Endometrial microvascular endothelial cells (primary cell): ENCODE measurements around the gene FGB. TPM values are rescaled to one million over a fixed set of nuclear protein-coding genes. Genes with fewer than 3 reads are reported as not detected.

Experiments
- in situ Hi-C: cut with HindIII; loops from 2 replicates; pipeline ENCODE4 v1.10.0; 2017; ENCODE audit warnings: low sequenced_read_pairs, low pct_unique_long_range_greater_than_20kb; ENCODE audit errors: inconsistent ontology term
- total RNA-seq: library from RNA; depleted of rRNA; stranded (reverse); fragments of >200 nt; gene quantifications from one replicate; pipeline ENCODE4 v1.2.3, GENCODE V29; 2015; ENCODE audit errors: inconsistent ontology term

The FGB gene
- total RNA-seq, 1 donor from 2014 or later = not detected

DNA sequence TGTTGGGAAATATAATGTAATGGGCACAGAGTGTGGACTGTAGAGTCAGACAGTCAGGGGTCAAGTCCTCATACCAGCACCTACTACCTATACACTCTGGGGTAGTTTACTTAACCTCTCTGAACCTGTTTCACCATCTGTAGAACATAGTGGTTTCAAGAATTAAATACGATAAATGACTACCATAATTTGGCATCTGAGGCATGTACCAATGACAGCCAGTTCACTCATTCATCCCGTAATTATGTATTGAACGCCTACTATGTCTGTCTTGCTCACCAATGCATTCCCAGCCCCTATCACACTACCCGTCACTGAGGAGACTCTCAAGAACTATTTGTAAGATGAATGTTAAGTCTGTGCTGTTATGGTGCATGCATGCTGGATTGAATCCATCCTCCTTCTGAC is 2.0 kb upstream of the FGB start:
- in situ Hi-C loops = no loop called here

DNA sequence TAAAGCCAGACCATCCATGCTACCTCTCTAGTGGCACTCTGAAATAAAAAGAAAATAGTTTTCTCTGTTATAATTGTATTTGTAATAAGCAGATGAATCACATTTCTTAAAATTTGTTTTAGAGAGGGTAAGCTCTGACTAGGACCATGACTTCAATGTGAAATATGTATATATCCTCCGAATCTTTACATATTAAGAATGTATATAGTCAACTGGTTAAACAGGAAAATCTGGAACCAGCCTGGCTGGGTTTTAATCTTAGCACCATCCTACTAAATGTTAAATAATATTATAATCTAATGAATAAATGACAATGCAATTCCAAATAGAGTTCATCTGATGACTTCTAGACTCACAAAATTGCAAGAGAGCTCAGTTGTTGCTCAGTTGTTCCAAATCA is 1.5 kb downstream of the FGB start:
- in situ Hi-C loops = no loop called here

DNA sequence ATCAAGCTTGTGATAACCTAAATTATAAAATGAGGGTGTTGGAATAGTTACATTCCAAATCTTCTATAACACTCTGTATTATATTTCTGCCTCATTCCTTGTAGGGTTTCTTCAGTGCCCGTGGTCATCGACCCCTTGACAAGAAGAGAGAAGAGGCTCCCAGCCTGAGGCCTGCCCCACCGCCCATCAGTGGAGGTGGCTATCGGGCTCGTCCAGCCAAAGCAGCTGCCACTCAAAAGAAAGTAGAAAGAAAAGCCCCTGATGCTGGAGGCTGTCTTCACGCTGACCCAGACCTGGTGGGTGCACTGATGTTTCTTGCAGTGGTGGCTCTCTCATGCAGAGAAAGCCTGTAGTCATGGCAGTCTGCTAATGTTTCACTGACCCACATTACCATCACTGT is 2.9 kb downstream of the FGB start:
- in situ Hi-C loops = no loop called here

DNA sequence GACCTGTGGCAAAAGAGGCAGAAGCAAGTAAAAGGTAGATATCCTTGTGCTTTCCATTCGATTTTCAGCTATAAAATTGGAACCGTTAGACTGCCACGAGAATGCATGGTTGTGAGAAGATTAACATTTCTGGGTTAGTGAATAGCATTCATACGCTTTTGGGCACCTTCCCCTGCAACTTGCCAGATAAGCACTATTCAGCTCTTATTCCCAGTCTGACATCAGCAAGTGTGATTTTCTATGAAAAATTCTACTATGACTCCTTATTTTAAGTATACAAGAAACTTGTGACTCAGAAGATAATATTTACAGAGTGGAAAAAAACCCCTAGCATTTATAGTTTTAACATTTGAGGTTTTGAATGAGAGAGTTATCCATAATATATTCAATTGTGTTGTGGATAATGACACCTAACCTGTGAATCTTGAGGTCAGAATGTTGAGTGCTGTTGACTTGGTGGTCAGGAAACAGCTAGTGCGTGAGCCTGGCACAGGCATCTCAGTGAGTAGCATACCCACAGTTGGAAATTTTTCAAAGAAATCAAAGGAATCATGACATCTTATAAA is 3.9 kb downstream of the FGB start:
- in situ Hi-C loops = no loop called here

DNA sequence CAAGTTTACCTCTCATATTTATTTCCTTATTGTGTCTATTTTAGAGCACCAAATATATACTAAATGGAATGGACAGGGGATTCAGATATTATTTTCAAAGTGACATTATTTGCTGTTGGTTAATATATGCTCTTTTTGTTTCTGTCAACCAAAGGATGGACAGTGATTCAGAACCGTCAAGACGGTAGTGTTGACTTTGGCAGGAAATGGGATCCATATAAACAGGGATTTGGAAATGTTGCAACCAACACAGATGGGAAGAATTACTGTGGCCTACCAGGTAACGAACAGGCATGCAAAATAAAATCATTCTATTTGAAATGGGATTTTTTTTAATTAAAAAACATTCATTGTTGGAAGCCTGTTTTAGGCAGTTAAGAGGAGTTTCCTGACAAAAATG is 6.2 kb downstream of the FGB start:
- in situ Hi-C loops = no loop called here

DNA sequence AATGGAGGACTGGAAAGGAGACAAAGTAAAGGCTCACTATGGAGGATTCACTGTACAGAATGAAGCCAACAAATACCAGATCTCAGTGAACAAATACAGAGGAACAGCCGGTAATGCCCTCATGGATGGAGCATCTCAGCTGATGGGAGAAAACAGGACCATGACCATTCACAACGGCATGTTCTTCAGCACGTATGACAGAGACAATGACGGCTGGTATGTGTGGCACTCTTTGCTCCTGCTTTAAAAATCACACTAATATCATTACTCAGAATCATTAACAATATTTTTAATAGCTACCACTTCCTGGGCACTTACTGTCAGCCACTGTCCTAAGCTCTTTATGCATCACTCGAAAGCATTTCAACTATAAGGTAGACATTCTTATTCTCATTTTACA is 6.8 kb downstream of the FGB start:
- in situ Hi-C loops = no loop called here

DNA sequence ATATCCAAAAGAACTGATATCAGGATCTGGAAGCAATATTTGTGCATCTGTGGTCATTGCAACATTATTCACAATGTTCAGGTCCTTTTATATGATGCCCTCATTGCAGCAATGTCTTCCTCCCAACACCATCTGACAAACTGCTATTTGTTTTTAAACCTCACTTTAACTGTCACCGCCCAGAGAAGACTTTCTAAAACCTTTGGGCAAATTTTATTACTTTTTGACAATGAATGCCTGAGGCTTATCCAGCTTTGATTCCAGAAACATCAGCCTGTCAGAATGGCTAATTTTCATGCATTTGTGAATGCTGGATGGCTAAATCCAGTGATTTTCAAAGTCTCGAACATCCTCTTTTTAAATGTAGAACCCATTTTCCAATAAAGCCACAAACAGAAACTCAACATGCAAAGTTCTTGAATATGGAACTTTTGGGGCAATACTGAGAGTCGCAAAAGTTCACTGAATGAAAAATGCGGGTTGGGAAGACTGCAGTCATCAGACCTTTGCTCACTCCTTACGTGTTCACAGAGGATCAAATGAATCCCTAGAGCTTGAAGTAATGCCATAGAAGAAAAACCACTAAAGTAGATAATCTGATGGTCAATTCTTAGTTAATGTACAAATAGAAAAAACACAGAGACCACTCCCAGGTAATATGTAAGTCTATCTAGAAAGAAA is 10.5 kb downstream of the FGB start:
- in situ Hi-C loops = no loop called here

DNA sequence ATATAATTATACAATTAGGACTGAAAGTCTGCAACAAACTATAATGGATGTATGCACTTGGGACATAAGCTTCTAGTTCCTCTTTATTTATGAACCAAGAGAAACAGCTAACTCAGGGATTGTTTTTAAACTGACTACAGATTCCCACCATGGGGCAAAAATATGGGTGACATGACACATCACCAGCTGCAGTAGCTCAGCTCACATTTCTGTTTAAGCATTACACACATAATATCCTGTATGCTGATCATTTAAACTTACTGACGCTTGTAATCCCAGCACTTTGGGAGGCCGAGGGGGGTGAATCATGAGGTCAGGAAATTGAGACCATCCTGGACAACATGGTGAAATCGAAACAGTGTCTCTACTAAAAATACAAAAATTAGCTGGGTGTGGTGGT is 11.5 kb downstream of the FGB start:
- in situ Hi-C loops = no loop called here

DNA sequence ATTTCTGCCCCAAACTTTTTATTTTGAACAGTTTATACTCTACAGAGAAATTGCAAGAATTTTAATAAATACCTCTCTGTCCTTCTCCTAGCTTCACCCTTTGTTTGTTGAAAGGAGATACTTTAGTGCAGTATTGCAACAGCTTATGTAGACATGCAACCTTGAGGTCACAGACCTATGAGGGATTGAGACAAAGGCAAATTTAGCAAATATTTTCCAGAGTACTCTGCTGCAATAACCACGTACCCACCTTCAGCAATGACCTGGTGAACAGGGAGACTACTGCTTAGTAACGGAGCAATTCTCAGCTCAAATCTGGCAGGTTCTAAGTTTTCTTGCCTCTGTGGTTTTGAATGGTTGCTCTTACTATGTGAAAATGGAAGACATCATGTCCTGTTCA is 14.5 kb downstream of the FGB start:
- in situ Hi-C loops = no loop called here

DNA sequence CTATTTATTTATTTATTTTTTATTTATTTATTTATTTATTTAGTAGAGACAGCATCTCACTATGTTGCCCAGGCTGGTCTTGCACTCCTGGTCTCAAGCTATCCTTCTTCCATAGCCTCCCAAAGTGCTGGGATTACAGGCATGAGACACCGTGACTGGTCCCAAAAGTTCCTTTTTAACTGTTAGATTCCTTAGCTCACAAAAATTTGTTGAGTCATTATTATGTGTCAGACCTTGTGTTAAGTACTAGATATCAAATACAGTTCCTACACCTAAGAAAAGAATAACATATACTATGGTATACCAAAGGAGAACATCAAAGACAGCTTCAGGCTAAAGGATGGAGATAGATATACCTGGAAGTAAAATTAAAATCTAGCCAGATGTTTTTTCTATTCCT is 16.1 kb downstream of the FGB start:
- in situ Hi-C loops = no loop called here

DNA sequence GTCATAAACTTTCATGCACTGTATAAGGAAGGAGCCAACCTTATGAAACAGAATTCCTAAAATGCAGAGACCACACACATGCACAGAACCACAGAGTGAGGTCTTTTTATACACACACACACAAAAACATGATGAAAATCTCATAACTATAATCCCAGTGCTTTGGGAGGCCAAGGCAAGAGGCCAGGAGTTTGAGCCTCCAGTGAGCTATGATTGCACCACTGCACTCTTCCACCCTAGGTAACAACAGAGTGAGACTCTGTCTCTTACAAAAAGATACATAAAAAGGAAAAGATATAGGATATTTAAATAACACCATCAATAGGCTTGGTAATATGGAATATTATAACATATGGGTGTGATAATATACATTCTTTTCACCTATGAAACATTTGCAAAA is 17.1 kb downstream of the FGB start:
- in situ Hi-C loops = no loop called here

DNA sequence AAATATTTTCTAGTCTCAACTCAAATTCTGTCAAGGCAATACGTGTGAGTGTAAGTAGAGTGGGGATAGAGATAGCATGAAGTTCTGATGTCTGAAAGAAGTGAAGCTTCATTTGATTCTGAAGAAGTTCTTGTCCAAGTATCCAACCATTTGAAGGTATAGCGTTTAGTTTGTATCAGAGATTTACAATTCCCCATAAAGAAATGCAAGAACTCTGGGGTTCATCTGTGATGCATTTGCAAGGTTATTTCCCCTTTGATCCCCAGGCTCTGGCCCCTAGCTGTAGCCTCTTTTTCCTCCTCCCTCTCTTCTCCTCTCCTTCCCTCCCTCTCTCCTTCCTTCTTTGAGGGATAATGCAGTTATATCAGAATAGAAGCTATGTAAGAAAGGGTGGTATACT is 19.9 kb downstream of the FGB start:
- in situ Hi-C loops = no loop called here

DNA sequence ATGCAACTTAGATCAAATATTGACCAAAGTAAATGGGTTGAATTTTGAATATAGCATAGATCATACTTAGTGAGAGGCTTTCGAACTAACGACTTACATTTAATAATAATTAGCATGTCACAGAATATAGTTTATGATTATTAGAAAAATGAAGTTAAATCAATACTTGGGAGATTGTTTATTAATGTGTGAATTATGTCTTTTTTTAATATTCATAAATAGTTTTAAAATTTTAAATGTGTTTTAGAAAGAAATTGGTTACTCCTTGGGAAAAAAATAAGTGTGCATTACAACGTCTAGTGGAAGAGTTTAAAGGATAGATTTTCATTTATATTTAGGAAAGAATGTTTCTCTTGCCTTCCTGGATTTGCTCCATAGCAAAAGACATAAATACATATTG is 20.4 kb downstream of the FGB start:
- in situ Hi-C loops = no loop called here

DNA sequence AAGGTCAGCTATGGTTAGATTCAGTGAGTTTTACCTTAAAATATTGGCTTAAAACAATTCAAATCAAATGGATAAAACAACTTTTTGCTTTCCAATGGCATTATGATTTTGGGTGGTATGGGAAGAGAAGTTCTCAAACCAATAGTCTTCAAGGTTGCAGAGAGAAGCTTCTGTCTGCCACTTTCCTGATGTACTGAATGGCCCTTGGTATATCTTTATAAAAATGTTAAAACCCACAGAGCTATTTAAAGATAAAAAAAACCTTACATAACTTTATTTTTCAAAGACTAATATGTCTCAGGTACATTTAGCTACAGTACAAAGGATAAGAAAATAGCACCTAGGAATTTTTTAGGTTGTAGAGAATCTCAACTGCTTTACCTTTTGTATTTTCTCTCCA is 20.9 kb downstream of the FGB start:
- in situ Hi-C loops = no loop called here

DNA sequence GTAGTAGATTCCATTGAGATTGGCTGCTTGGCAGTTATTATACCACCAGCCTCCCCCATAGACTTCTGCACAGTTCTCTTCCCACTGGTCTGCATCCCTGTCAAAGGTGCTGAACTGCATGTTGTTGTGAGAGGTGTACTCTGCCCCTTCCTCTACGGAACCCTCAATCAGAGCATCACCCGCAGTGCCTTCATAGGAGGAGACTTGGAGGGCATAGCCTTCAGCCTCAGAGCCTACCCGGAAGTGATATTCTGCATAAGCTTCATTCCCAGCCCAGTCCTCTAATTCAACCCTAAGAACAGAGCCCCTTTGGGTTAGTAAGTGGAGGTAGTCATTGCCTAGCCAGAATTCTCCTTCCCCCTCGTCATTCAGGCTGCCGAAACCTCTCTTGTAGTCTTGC is 21.4 kb downstream of the FGB start:
- in situ Hi-C loops = no loop called here

DNA sequence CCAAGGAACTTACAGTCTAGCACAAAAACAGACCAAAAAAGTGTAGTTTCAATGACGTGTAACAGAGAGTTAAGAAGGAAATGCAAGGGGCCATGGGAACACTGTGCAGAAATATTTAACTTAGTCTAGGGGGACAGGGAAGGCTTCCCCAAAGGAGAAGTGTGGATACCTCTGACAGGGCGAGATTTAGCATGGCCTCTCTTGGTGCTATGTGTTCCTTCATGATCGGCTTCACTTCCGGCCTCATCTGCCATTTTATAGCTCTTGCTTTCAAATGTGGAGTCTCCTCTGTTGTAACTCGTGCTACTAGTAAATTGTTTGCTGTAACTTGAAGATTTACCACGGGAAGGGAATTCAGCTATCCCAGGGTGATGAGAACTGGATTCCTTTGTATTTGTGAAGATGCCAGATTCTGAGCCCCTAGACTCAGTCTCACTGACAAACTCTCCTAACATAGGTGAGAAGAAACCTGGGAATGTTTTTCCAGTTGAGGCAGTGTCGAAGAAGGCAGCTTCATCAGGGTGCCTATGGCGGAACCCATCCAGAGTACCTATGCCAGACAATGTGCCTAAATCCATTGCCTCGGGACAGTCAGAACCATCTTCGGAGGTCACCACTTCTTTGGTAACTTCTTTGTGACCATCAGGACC is 22.7 kb downstream of the FGB start:
- in situ Hi-C loops = no loop called here

DNA sequence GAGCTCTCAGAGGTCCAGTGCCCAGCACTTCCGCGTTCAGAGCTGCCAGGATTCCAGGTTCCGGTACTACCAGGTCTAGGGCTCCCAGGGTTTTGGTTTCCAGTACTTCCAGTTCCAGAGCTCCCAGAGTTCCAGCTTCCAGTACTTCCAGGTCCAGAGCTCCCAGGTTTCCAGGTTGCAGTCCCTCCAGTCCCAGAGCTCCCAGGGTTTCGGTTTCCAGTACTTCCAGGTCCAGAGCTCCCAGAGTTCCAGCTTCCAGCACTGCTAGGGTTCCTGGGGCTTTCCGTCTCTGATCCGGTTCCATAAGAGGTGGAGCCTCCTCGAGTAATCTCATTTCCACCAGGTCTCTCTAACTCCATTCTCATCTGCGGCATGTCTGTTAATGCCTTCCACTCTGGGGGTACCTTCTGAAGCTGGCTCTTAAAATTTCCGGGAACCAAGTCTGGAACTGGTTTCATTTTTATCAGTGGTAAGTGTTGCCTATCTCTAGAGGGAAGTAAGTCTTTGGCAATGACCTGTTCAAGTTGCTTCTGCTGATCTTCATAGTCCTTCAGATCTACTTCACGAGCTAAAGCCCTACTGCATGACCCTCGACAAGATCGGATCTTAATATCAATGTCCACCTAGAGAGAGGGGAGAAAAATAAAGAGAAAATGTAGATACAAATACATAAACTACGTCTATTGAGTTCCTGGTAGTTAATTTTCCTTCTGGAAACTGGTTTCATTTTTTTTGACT is 23.7 kb downstream of the FGB start:
- in situ Hi-C loops = no loop called here

DNA sequence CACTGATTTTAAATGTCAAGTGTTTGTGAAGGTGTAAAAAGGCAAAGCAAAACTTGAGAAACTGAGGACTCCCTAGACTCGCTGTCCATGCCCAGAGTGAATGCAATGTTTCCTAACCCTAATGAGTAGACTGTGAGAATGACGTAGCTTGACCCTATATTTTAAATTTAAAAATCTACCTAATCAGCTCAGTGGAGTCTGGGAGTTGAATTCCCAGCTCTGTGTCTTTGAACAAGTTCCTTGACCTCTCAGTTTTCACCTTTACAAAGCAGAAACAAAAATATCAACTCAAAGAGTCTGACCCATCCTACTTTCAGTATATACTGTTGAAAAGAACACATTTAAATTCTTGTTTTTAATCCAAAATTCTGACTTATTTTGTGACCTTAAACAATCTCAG is 25.4 kb downstream of the FGB start:
- in situ Hi-C loops = no loop called here

DNA sequence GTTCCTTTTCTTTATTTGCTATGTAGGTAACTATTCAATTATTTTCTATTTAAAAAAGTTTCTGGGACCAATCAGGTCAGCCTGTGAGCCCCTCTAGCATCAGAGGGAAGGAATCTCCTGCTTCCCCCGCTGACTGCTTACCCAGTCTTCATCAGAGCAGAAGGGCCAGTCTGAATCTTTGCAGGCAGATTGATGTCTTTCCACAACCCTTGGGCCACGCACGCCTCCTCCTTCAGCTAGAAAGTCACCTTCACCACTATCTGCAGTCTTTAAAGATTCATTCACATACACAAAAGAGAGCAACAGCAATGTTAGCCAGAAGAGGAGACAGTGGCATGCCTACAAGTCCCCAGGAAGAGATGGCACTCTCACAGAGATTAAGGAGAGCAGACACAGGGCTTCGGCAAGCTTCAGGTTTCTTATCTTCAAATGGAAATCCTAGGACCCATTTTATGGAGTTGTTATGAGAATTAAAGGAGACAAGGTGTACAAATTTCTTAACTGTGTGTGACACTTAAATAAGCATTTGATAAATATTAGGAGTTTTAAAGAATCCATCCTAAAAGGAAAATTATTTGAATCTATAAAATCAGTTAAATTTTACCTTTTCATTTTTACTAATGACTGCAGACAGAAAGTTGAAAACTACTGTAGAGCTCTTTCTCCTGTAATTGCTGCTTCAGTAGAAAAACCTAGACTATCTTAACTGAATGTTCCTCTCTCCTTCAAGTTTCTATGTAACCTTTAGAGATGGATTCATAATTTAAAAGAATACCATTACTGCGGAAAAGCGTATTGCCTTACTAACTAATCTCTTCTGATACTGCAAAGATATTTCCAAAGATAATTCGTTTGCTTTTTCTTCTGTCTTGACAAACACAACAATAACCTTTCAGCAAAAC is 26.7 kb downstream of the FGB start:
- in situ Hi-C loops = no loop called here
